Measurements from ENCODE around the gene GXYLT2.

The GXYLT2 gene

GRCh38 chr3:72977060-72977808, 89.4 kb downstream of the GXYLT2 start:
- Histone ChIP-seq H3K9me3 (no peaks in the 10 kb centered on the region), H3K36me3 (no peaks in the 10 kb centered on the region), H3K27me3 (no peaks in the 10 kb centered on the region), H3K4me1 (no peaks in the 10 kb centered on the region), H3K27ac (no peak overlapping the region), H3K4me3 (no peak overlapping the region)
- intact Hi-C loops (cut with DNase I; ENCODE audit: low total_unique reads): no loop called here
- TF ChIP-seq CTCF (IDR thresholded peaks at IDR 0.05): no peak
- no peak for DNase-seq

- intact Hi-C loops (cut with DNase I; ENCODE audit: low total_unique reads): no loop called here
Observed at GRCh38 chr3:72982609-72983366, 94.9 kb downstream of the GXYLT2 start.

GRCh38 chr3:72985576-72985975, 97.7 kb downstream of the GXYLT2 start:
- TF ChIP-seq CTCF (IDR thresholded peaks at IDR 0.05): no peak
- H3K36me3 ChIP-seq: no peaks in the 10 kb centered on the region
- H3K9me3 ChIP-seq: peaks cover 0 to 9% (median 8%) of the 10 kb centered on the region in 3 donors
- H3K4me3 ChIP-seq: no peak overlapping the region
- no peaks in the 10 kb centered on the region for H3K4me1 ChIP-seq
- H3K27ac ChIP-seq: no peak overlapping the region
- intact Hi-C loops (cut with DNase I; ENCODE audit: low total_unique reads): no loop called here
- no peak for DNase-seq
- H3K27me3 ChIP-seq: no peaks in the 10 kb centered on the region

More at GRCh38 chr3:72982609-72983366, 94.9 kb downstream of the GXYLT2 start:
- DNase-seq: no peak
- Histone ChIP-seq H3K9me3 (peaks cover 0 to 9% (median 8%) of the 10 kb centered on the region in 3 donors), H3K27me3 (no peaks in the 10 kb centered on the region), H3K27ac (no peak overlapping the region), H3K4me1 (no peaks in the 10 kb centered on the region), H3K36me3 (no peaks in the 10 kb centered on the region), H3K4me3 (no peak overlapping the region)
- no peak for TF ChIP-seq CTCF (IDR thresholded peaks at IDR 0.05)

GRCh38 chr3:72990701-72991395, 103.0 kb downstream of the GXYLT2 start:
- no peak for TF ChIP-seq CTCF (IDR thresholded peaks at IDR 0.05)
- intact Hi-C loops (cut with DNase I; ENCODE audit: low total_unique reads): loop anchor here (10.0 kb wide), 1 partner anchor 54 kb away; no protein-coding TSS in a partner anchor

GRCh38 chr3:72991522-72991921, 103.7 kb downstream of the GXYLT2 start:
- no peak overlapping the region for H3K4me3 ChIP-seq
- DNase-seq: no peak
- intact Hi-C loops (cut with DNase I; ENCODE audit: low total_unique reads): loop anchor here (10.0 kb wide), 1 partner anchor 53 kb away; no protein-coding TSS in a partner anchor
- no peaks in the 10 kb centered on the region for H3K9me3 ChIP-seq
- no peaks in the 10 kb centered on the region for H3K27me3 ChIP-seq
- no peak overlapping the region for H3K27ac ChIP-seq
- H3K36me3 ChIP-seq: no peaks in the 10 kb centered on the region
- TF ChIP-seq CTCF (IDR thresholded peaks at IDR 0.05): no peak
- peaks cover 0 to 5% (median 2%) of the 10 kb centered on the region in 4 donors for H3K4me1 ChIP-seq

More at GRCh38 chr3:72990701-72991395, 103.0 kb downstream of the GXYLT2 start:
- Histone ChIP-seq H3K36me3 (no peaks in the 10 kb centered on the region), H3K4me1 (no peaks in the 10 kb centered on the region), H3K27me3 (no peaks in the 10 kb centered on the region), H3K4me3 (no peak overlapping the region), H3K27ac (no peak overlapping the region), H3K9me3 (no peaks in the 10 kb centered on the region)
- DNase-seq: no peak

Data from tibial artery (tissue), 4 donors.